Prostate gland (tissue), 2 donors: ENCODE measurements around the gene TNS1. TPM values are rescaled to one million over a fixed set of nuclear protein-coding genes. Genes with fewer than 3 reads are reported as not detected.
A peak's percentile ranks its signal among the peaks of the same experiment; 100 is the strongest.

Source experiments
- DNase-seq: peaks from one replicate; pipeline ENCODE4 v3.0.0-alpha.2; 2019; ENCODE audit warnings: low spot score
- H3K27ac ChIP-seq, 2 donors: fragments of 200-600 bp; sonication (generic); 2 replicates each; pipeline ENCODE4 v1.5.1; 2017 to 2019
- H3K27me3 ChIP-seq: fragments of 200-600 bp; sonication (generic); replicated peaks from 2 replicates; pipeline ENCODE4 v1.5.1; 2019; ENCODE audit not compliant: insufficient read depth
- H3K36me3 ChIP-seq, 2 donors: fragments of 200-600 bp; sonication (generic); 1 replicate in 1 of 2; 2 replicates in 1 of 2; pipeline versions ENCODE4 v1.5.1 to v1.8.1; 2017 to 2019
- H3K4me1 ChIP-seq: fragments of 200-600 bp; sonication (generic); replicated peaks from 2 replicates; pipeline ENCODE4 v1.5.1; 2019
- H3K4me3 ChIP-seq, 2 donors: fragments of 200-600 bp; sonication (generic); 2 replicates each; pipeline ENCODE4 v1.5.1; 2017 to 2019
- H3K9me3 ChIP-seq: fragments of 200-600 bp; sonication (generic); 2 replicates; pipeline ENCODE4 v1.5.1; 2017
- CTCF ChIP-seq, 4 experiments: fragments of 200-600 bp in 2 of 4; fragments of 450-650 bp in 2 of 4; sonication (generic) in 2 of 4; IDR thresholded peaks; 1 replicate in 3 of 4; 2 replicates in 1 of 4; pipeline ENCODE4 v1.5.1; 2016 to 2019; ENCODE audit warnings: antibody characterized with exemption in 4 of 4, mild to moderate bottlenecking in 2 of 4, moderate library complexity in 2 of 4
- POLR2A ChIP-seq: fragments of 450-650 bp; IDR thresholded peaks from one replicate; pipeline ENCODE4 v1.6.1; 2016; ENCODE audit warnings: antibody characterized with exemption, mild to moderate bottlenecking
- POLR2AphosphoS5 ChIP-seq: sonication (generic); formaldehyde crosslinking; IDR thresholded peaks from one replicate; pipeline ENCODE4 v1.6.1; 2017; ENCODE audit warnings: antibody characterized with exemption
- WGBS: methylation state at CpG from one replicate; pipeline ENCODE4 v1.1.5; 2018; 5-methylcytosine and 5-hydroxymethylcytosine counted together
- intact Hi-C: fragments of 100-400 bp; cut with DNase I; formaldehyde crosslinking; loops from one replicate; pipeline ENCODE4 v1.14.2; 2022
- total RNA-seq, 2 donors: library from RNA; depleted of rRNA; stranded (reverse); fragments of >200 nt; gene quantifications; one replicate each; pipeline ENCODE4 v1.1.0, GENCODE V29; 2016

TNS1 gene
- total RNA-seq, 2 donors from 2014 or later, result 238 to 659 TPM

- Histone ChIP-seq H3K27me3 (no peaks in the 10 kb centered on the region), H3K9me3 (no peaks in the 10 kb centered on the region), H3K36me3 (no peaks in the 10 kb centered on the region), H3K4me3 (no peak overlapping the region), H3K4me1 (peaks cover 1% of the 10 kb centered on the region), H3K27ac (peak overlapping the region in 1 of 2 donors; percentile 24)
- no peak for TF ChIP-seq CTCF (IDR thresholded peaks at IDR 0.05)
- TF ChIP-seq POLR2A, result no peak
- TF ChIP-seq POLR2AphosphoS5, result no peak
- 78% methylated on average over 4 of the region's 4 CpGs for WGBS
- DNase-seq, result no peak
- intact Hi-C loops, result no loop called here
These were observed 54.4 kb downstream of the TNS1 start for GRCh38 chr2:217948351-217948791.

GRCh38 chr2:217947383-217948350 is 55.1 kb downstream of the TNS1 start:
- no peaks in the 10 kb centered on the region for H3K4me1 ChIP-seq
- H3K27ac ChIP-seq, result peak overlapping the region; percentile 17 to 24
- WGBS, result 72% methylated on average over 19 of the region's 19 CpGs
- no peaks in the 10 kb centered on the region for H3K27me3 ChIP-seq
- TF ChIP-seq CTCF (IDR thresholded peaks at IDR 0.05), result peak in 1 of 4 experiments; percentile 6
- no peak for TF ChIP-seq POLR2A
- no peaks in the 10 kb centered on the region for H3K36me3 ChIP-seq
- intact Hi-C loops, result no loop called here
- H3K9me3 ChIP-seq, result no peaks in the 10 kb centered on the region
- H3K4me3 ChIP-seq, result no peak overlapping the region
- DNase-seq, result no peak

GRCh38 chr2:217946051-217946450 is 56.7 kb downstream of the TNS1 start:
- Histone ChIP-seq H3K4me1 (no peaks in the 10 kb centered on the region), H3K4me3 (no peak overlapping the region), H3K9me3 (no peaks in the 10 kb centered on the region), H3K27ac (peak overlapping the region; percentile 57 to 91), H3K36me3 (no peaks in the 10 kb centered on the region), H3K27me3 (no peaks in the 10 kb centered on the region)
- intact Hi-C loops, result no loop called here
- 72% methylated on average over 6 of the region's 6 CpGs for WGBS
- TF ChIP-seq POLR2AphosphoS5, result no peak
- no peak for TF ChIP-seq CTCF (IDR thresholded peaks at IDR 0.05)
- TF ChIP-seq POLR2A, result no peak
- no peak for DNase-seq

DNA sequence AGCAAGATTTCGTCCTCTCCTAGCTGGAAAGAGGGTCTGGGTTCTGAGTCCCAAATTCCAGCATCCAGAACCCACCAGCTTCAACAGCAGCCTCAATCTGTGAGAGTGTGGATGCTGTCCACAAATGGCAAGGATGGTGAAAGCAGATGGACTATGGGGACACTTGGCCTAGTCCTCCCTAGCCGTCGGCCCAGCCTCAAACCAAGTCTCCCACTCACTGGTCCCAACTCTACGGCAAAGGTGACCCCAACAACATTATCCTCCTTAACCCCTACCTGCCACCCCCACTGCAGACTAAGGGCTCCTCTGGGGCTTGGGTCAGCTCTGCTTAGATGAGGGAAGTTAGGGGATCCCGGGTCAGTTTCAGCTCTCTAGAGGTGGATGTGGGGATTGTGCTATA is 57.3 kb downstream of the TNS1 start:
- intact Hi-C loops, result loop anchor here (2.0 kb wide), 1 partner anchor 35 kb away; no protein-coding TSS in a partner anchor
- Histone ChIP-seq H3K9me3 (no peaks in the 10 kb centered on the region), H3K36me3 (no peaks in the 10 kb centered on the region), H3K4me1 (no peaks in the 10 kb centered on the region), H3K4me3 (no peak overlapping the region), H3K27ac (peak overlapping the region; percentile 57 to 91), H3K27me3 (no peaks in the 10 kb centered on the region)
- TF ChIP-seq POLR2AphosphoS5 (no peak), CTCF (IDR thresholded peaks at IDR 0.05) (no peak), POLR2A (no peak)
- 76% methylated on average over 5 of the region's 5 CpGs for WGBS
- DNase-seq, result no peak

- no peak for DNase-seq
- H3K27ac ChIP-seq, result peak overlapping the region; percentile 57 to 91
These were observed 57.9 kb downstream of the TNS1 start for GRCh38 chr2:217944923-217945322.

More at GRCh38 chr2:217944923-217945322, 57.9 kb downstream of the TNS1 start:
- H3K36me3 ChIP-seq, result no peaks in the 10 kb centered on the region
- H3K4me3 ChIP-seq, result no peak overlapping the region
- no peaks in the 10 kb centered on the region for H3K27me3 ChIP-seq
- no peaks in the 10 kb centered on the region for H3K4me1 ChIP-seq
- 75% methylated on average over 8 of the region's 8 CpGs for WGBS
- no peaks in the 10 kb centered on the region for H3K9me3 ChIP-seq
- TF ChIP-seq CTCF (IDR thresholded peaks at IDR 0.05), result no peak
- intact Hi-C loops, result loop anchor here (2.0 kb wide), 1 partner anchor 36 kb away; no protein-coding TSS in a partner anchor
